ENCODE measurements around the gene TK2.

Gene TK2

GRCh38 chr16:66470556-66470955 lies 79.4 kb downstream of the TK2 start:
- Histone ChIP-seq H3K4me2 (ENCODE audit: low read depth, low read length, poor library complexity, severe bottlenecking) (no peak overlapping the region), H4K20me1 (ENCODE audit: insufficient read depth, low read length, poor library complexity, severe bottlenecking) (no peaks in the 10 kb centered on the region), H3K9me2 (replicated peaks; ENCODE audit: low read depth, low read length) (no peaks in the 10 kb centered on the region), H3K4me3 (ENCODE audit: low read length, poor library complexity, severe bottlenecking) (no peak overlapping the region), H3K4me1 (ENCODE audit: insufficient read depth, low read length, poor library complexity, severe bottlenecking) (peaks cover 8% of the 10 kb centered on the region), H3K79me2 (ENCODE audit: insufficient read depth, low read length) (no peaks in the 10 kb centered on the region), H3K36me3 (ENCODE audit: insufficient read depth, low read length) (no peaks in the 10 kb centered on the region), H2AFZ (ENCODE audit: low read length) (no peak overlapping the region), H3K27me3 (ENCODE audit: insufficient read depth, low read length, poor library complexity, severe bottlenecking) (no peaks in the 10 kb centered on the region), H3F3A (ENCODE audit: low read depth) (no peaks in the 10 kb centered on the region), H3K9ac (ENCODE audit: low read depth, low read length, poor library complexity, severe bottlenecking) (no peak overlapping the region), H3K9me3 (ENCODE audit: insufficient read depth, low read depth, low read length) (no peaks in the 10 kb centered on the region)
- no peak for TF ChIP-seq EZH2phosphoT487 (IDR thresholded peaks at IDR 0.05; ENCODE audit: borderline replicate concordance)
- TF ChIP-seq, protein P1, sequence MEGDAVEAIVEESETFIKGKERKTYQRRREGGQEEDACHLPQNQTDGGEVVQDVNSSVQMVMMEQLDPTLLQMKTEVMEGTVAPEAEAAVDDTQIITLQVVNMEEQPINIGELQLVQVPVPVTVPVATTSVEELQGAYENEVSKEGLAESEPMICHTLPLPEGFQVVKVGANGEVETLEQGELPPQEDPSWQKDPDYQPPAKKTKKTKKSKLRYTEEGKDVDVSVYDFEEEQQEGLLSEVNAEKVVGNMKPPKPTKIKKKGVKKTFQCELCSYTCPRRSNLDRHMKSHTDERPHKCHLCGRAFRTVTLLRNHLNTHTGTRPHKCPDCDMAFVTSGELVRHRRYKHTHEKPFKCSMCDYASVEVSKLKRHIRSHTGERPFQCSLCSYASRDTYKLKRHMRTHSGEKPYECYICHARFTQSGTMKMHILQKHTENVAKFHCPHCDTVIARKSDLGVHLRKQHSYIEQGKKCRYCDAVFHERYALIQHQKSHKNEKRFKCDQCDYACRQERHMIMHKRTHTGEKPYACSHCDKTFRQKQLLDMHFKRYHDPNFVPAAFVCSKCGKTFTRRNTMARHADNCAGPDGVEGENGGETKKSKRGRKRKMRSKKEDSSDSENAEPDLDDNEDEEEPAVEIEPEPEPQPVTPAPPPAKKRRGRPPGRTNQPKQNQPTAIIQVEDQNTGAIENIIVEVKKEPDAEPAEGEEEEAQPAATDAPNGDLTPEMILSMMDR (conservative IDR thresholded peaks at IDR 0.05; ENCODE audit: low read length): no peak

DNA sequence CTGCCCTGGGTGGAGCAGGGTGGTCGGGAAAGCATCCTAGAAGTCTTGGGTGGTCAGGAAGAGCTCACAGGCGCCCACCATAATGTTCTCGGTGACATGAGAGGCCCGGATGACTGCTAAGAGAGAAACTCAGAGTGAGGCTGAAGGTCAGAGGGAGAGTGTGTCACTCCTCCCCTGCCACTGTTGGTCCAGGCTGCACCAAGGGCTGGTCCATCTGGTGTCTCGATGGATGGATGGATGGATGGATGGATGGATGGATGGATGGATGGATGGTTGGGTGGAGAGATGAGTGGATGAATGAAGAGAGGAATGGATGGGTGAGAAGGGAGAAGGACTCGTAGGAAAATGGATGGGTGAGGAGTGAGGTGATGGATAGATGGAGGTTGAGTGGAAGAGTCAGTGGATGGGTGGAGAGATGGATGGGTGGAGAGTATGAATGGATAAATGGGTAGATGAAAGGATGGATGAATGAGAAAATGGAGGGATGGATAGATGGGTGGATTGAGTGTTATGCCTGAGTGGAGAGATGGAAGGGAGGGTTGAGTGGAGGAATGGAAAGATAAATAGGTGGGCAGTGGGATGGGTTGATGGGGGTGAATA lies 79.9 kb downstream of the TK2 start:
- Histone ChIP-seq H2AFZ (ENCODE audit: low read length) (no peak overlapping the region), H3K9me3 (ENCODE audit: insufficient read depth, low read depth, low read length) (no peaks in the 10 kb centered on the region), H3K9me2 (replicated peaks; ENCODE audit: low read depth, low read length) (no peaks in the 10 kb centered on the region), H3F3A (ENCODE audit: low read depth) (no peaks in the 10 kb centered on the region), H3K79me2 (ENCODE audit: insufficient read depth, low read length) (no peaks in the 10 kb centered on the region), H3K27me3 (ENCODE audit: insufficient read depth, low read length, poor library complexity, severe bottlenecking) (no peaks in the 10 kb centered on the region), H3K4me2 (ENCODE audit: low read depth, low read length, poor library complexity, severe bottlenecking) (no peak overlapping the region), H3K4me3 (ENCODE audit: low read length, poor library complexity, severe bottlenecking) (no peak overlapping the region), H4K20me1 (ENCODE audit: insufficient read depth, low read length, poor library complexity, severe bottlenecking) (no peaks in the 10 kb centered on the region), H3K36me3 (ENCODE audit: insufficient read depth, low read length) (no peaks in the 10 kb centered on the region), H3K9ac (ENCODE audit: low read depth, low read length, poor library complexity, severe bottlenecking) (no peak overlapping the region), H3K4me1 (ENCODE audit: insufficient read depth, low read length, poor library complexity, severe bottlenecking) (peaks cover 7% of the 10 kb centered on the region)
- TF ChIP-seq, protein P1 (conservative IDR thresholded peaks at IDR 0.05; ENCODE audit: low read length): no peak
- TF ChIP-seq EZH2phosphoT487 (IDR thresholded peaks at IDR 0.05; ENCODE audit: borderline replicate concordance): no peak

GRCh38 chr16:66469291-66469946 lies 80.5 kb downstream of the TK2 start:
- H3K79me2 ChIP-seq (ENCODE audit: insufficient read depth, low read length): no peaks in the 10 kb centered on the region
- peaks cover 3% of the 10 kb centered on the region for H3K4me1 ChIP-seq (ENCODE audit: insufficient read depth, low read length, poor library complexity, severe bottlenecking)
- H4K20me1 ChIP-seq (ENCODE audit: insufficient read depth, low read length, poor library complexity, severe bottlenecking): no peaks in the 10 kb centered on the region
- no peaks in the 10 kb centered on the region for H3K36me3 ChIP-seq (ENCODE audit: insufficient read depth, low read length)
- H3F3A ChIP-seq (ENCODE audit: low read depth): no peaks in the 10 kb centered on the region
- no peaks in the 10 kb centered on the region for H3K9me3 ChIP-seq (ENCODE audit: insufficient read depth, low read depth, low read length)
- H3K9ac ChIP-seq (ENCODE audit: low read depth, low read length, poor library complexity, severe bottlenecking): no peak overlapping the region
- H3K9me2 ChIP-seq (replicated peaks; ENCODE audit: low read depth, low read length): no peaks in the 10 kb centered on the region
- TF ChIP-seq, protein P1 (conservative IDR thresholded peaks at IDR 0.05; ENCODE audit: low read length): no peak
- TF ChIP-seq EZH2phosphoT487 (IDR thresholded peaks at IDR 0.05; ENCODE audit: borderline replicate concordance): no peak
- no peaks in the 10 kb centered on the region for H3K27me3 ChIP-seq (ENCODE audit: insufficient read depth, low read length, poor library complexity, severe bottlenecking)
- H3K4me2 ChIP-seq (ENCODE audit: low read depth, low read length, poor library complexity, severe bottlenecking): no peak overlapping the region
- H2AFZ ChIP-seq (ENCODE audit: low read length): no peak overlapping the region
- H3K4me3 ChIP-seq (ENCODE audit: low read length, poor library complexity, severe bottlenecking): no peak overlapping the region

Data from Loucy (cell line).